ENCODE measurements around the gene HELZ. TPM values are rescaled to one million over a fixed set of nuclear protein-coding genes. Genes with fewer than 3 reads are reported as not detected.
"Not testable (repeated sequence)": the region's sequence is repeated elsewhere in the genome, so short reads cannot be mapped to it uniquely, and the experiment has no call there.

Gene HELZ
- total and polyA plus RNA-seq, 2 experiments from 2014 or later, result 32.7 to 77.2 TPM

- WGBS (ENCODE audit: low lambda C conversion rate, missing lambda C conversion rate), result 89% methylated on average over 5 of the region's 5 CpGs
- H3K4me3 ChIP-seq, result no peak overlapping the region
- H3K4me1 ChIP-seq (ENCODE audit: insufficient read depth), result no peaks in the 10 kb centered on the region
- H3K79me2 ChIP-seq, result no peaks in the 10 kb centered on the region
- no peaks in the 10 kb centered on the region for H4K20me1 ChIP-seq (ENCODE audit: insufficient read depth, poor library complexity, severe bottlenecking)
- no peaks in the 10 kb centered on the region for H3K9me3 ChIP-seq (ENCODE audit: low read depth)
- no peak for DNase-seq (ENCODE audit: low spot score)
- H3K27ac ChIP-seq, result no peak overlapping the region
- no peaks in the 10 kb centered on the region for H3K9me2 ChIP-seq (replicated peaks; ENCODE audit: insufficient read depth)
- H2AFZ ChIP-seq, result no peak overlapping the region
- no peaks in the 10 kb centered on the region for H3K36me3 ChIP-seq (replicated peaks; ENCODE audit: insufficient read depth, low read depth)
- TF ChIP-seq EZH2 (IDR thresholded peaks at IDR 0.05; ENCODE audit: borderline replicate concordance), result no peak
- no peak for TF ChIP-seq EZH2phosphoT487 (IDR thresholded peaks at IDR 0.05; ENCODE audit: low read depth, severe bottlenecking, unreplicated experiment)
- H3K27me3 ChIP-seq, result no peaks in the 10 kb centered on the region
- H3K4me2 ChIP-seq, result no peak overlapping the region
These were observed 29.5 kb upstream of the HELZ start for GRCh38 chr17:67274466-67274865.

DNA sequence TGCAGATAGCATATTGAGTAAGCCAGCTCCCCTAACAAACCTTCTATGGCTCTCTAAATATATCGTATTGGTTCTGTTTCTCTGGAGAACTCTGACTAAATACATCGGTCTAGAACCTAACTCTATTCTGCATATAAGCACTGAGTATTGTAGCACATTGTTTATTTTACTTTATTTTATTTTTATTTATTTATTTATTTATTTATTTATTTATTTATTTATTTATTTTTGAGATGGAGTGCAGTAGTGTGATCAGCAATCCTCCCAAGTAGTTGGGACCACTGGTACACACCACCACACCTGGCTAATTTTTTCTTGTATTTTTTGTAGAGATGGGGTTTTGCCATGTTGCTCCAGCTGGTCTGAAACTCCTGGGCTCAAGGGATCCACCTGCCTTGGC lies 28.9 kb upstream of the HELZ start:
- TF ChIP-seq EZH2 (IDR thresholded peaks at IDR 0.05; ENCODE audit: borderline replicate concordance), result no peak
- no peak for TF ChIP-seq EZH2phosphoT487 (IDR thresholded peaks at IDR 0.05; ENCODE audit: low read depth, severe bottlenecking, unreplicated experiment)
- TF ChIP-seq, protein P1, sequence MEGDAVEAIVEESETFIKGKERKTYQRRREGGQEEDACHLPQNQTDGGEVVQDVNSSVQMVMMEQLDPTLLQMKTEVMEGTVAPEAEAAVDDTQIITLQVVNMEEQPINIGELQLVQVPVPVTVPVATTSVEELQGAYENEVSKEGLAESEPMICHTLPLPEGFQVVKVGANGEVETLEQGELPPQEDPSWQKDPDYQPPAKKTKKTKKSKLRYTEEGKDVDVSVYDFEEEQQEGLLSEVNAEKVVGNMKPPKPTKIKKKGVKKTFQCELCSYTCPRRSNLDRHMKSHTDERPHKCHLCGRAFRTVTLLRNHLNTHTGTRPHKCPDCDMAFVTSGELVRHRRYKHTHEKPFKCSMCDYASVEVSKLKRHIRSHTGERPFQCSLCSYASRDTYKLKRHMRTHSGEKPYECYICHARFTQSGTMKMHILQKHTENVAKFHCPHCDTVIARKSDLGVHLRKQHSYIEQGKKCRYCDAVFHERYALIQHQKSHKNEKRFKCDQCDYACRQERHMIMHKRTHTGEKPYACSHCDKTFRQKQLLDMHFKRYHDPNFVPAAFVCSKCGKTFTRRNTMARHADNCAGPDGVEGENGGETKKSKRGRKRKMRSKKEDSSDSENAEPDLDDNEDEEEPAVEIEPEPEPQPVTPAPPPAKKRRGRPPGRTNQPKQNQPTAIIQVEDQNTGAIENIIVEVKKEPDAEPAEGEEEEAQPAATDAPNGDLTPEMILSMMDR (IDR thresholded peaks at IDR 0.05; ENCODE audit: poor library complexity), result no peak

DNA sequence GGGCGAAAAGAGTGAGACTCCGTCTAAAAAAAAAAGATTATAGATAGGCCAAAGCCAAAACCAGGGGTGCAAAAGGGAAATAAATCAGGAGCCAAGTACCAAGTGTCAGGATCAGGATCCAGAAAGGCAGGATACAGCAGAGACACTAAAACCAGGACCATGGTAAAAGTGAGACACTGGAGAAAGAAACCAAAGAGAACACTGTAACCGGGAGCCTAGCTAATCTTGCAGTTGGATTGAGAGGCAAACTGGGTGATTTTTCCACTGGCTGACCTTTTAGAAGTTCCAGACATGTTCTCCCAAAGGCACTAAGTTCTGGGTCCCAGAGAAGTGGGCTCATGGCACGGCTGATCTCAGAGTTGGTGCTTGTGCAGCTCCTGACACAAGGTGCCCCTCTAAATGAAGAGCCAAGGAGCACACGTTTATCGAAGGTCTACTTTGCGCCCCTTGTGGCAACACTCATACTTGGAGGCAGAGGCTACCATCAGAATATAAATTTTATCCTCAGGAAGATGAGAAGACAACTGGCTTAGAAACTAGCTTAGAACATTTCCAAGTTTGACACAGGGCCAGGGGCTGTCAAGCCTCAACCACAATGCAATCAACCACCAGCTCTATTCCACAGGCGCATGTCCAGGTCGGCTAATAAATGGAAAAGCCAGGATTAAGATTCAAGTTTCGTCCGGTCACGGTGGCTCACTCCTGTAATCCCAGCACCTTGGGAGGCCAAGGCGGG lies 27.5 kb upstream of the HELZ start:
- Histone ChIP-seq H3K4me2 (no peak overlapping the region), H2AFZ (no peak overlapping the region), H3K27ac (no peak overlapping the region), H3K4me3 (no peak overlapping the region), H3K9me2 (replicated peaks; ENCODE audit: insufficient read depth) (no peaks in the 10 kb centered on the region), H3K4me1 (ENCODE audit: insufficient read depth) (no peaks in the 10 kb centered on the region), H4K20me1 (ENCODE audit: insufficient read depth, poor library complexity, severe bottlenecking) (no peaks in the 10 kb centered on the region), H3K27me3 (no peaks in the 10 kb centered on the region), H3K79me2 (no peaks in the 10 kb centered on the region), H3K9me3 (ENCODE audit: low read depth) (no peaks in the 10 kb centered on the region), H3K36me3 (replicated peaks; ENCODE audit: insufficient read depth, low read depth) (no peaks in the 10 kb centered on the region)
- DNase-seq (ENCODE audit: low spot score), result no peak
- WGBS (ENCODE audit: low lambda C conversion rate, missing lambda C conversion rate), result 75% methylated on average over 13 of the region's 13 CpGs
- TF ChIP-seq EZH2phosphoT487 (IDR thresholded peaks at IDR 0.05; ENCODE audit: low read depth, severe bottlenecking, unreplicated experiment), result no peak
- TF ChIP-seq, protein P1 (IDR thresholded peaks at IDR 0.05; ENCODE audit: poor library complexity), result peak; percentile 13

More for the DNA sequence above, 28.9 kb upstream of the HELZ start:
- Histone ChIP-seq H2AFZ (no peak overlapping the region), H4K20me1 (ENCODE audit: insufficient read depth, poor library complexity, severe bottlenecking) (no peaks in the 10 kb centered on the region), H3K4me2 (no peak overlapping the region), H3K9me2 (replicated peaks; ENCODE audit: insufficient read depth) (no peaks in the 10 kb centered on the region), H3K4me1 (ENCODE audit: insufficient read depth) (no peaks in the 10 kb centered on the region), H3K79me2 (no peaks in the 10 kb centered on the region), H3K36me3 (replicated peaks; ENCODE audit: insufficient read depth, low read depth) (no peaks in the 10 kb centered on the region), H3K27ac (no peak overlapping the region), H3K27me3 (no peaks in the 10 kb centered on the region), H3K9me3 (ENCODE audit: low read depth) (no peaks in the 10 kb centered on the region), H3K4me3 (no peak overlapping the region)
- 99% methylated on average over 2 of the region's 2 CpGs for WGBS (ENCODE audit: low lambda C conversion rate, missing lambda C conversion rate)
- DNase-seq (ENCODE audit: low spot score), result no peak

DNA sequence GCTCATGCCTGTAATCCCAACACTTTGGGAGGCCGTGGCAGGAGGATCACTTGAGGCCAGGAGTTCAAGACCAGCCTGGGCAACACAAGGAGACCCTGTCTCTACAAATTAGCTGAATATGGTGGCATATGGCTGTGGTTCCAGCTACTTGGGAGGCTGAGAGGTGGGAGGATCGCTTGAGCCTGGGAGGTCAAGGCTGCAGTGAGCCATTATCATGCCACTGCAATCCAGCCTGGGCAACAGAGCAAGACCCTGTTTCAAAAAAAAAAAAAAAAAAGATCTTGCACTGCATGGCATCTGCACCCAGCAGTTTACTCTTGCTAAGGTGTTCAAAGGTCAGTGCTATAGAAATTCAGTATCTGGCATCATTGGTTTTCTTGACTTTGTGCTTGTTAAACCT lies 26.2 kb upstream of the HELZ start:
- H3K4me1 ChIP-seq (ENCODE audit: insufficient read depth); H3K4me3 ChIP-seq; H3K9me2 ChIP-seq (replicated peaks; ENCODE audit: insufficient read depth); H3K79me2 ChIP-seq; H3K27ac ChIP-seq; H4K20me1 ChIP-seq (ENCODE audit: insufficient read depth, poor library complexity, severe bottlenecking); H3K9me3 ChIP-seq (ENCODE audit: low read depth); H3K4me2 ChIP-seq; H3K27me3 ChIP-seq; H3K36me3 ChIP-seq (replicated peaks; ENCODE audit: insufficient read depth, low read depth); DNase-seq (ENCODE audit: low spot score); H2AFZ ChIP-seq: not testable (repeated sequence)
- WGBS (ENCODE audit: low lambda C conversion rate, missing lambda C conversion rate), result 86% methylated on average over 2 of the region's 2 CpGs
